GM23338 (cell line): ENCODE results near the gene TMEM147.

Experiments
- CREB1 ChIP-seq: fragments of 250-450 bp; sonication (Bioruptor Pico); IDR thresholded peaks from 2 replicates; pipeline ENCODE4 v1.5.0; 2020; ENCODE audit warnings: low read depth, mild to moderate bottlenecking, moderate library complexity
- CTCF ChIP-seq, 2 experiments: fragments of 200-600 bp in 1 of 2; sonication (generic) in 1 of 2; conservative IDR thresholded peaks; 2 replicates each; pipeline versions ENCODE4 v1.5.1 to v1.6.1; 2016 to 2017; ENCODE audit warnings: antibody characterized with exemption in 2 of 2, low read depth in 2 of 2, mild to moderate bottlenecking in 2 of 2, moderate library complexity in 1 of 2
- EZH2 ChIP-seq: fragments of 200-600 bp; sonication (generic); IDR thresholded peaks from one replicate; pipeline ENCODE4 v1.8.0; 2017; ENCODE audit warnings: antibody characterized with exemption, mild to moderate bottlenecking, low read depth; ENCODE audit not compliant: unreplicated experiment
- EZH2phosphoT487 ChIP-seq: fragments of 200-600 bp; sonication (generic); IDR thresholded peaks from one replicate; pipeline ENCODE4 v1.8.1; 2018; ENCODE audit warnings: antibody characterized with exemption; ENCODE audit not compliant: unreplicated experiment
- JUNB ChIP-seq: IDR thresholded peaks from one replicate; pipeline ENCODE4 v1.6.1; 2016; ENCODE audit warnings: antibody characterized with exemption; ENCODE audit not compliant: unreplicated experiment
- NANOG ChIP-seq: IDR thresholded peaks from 2 replicates; pipeline ENCODE4 v1.6.1; 2016; ENCODE audit warnings: antibody characterized with exemption, borderline replicate concordance
- POLR2AphosphoS5 ChIP-seq: IDR thresholded peaks from 2 replicates; pipeline ENCODE4 v1.6.1; 2016; ENCODE audit warnings: antibody characterized with exemption, low read depth
- REST ChIP-seq: IDR thresholded peaks from one replicate; pipeline ENCODE4 v1.6.1; 2018; ENCODE audit warnings: antibody characterized with exemption; ENCODE audit not compliant: unreplicated experiment
- STAT1 ChIP-seq: IDR thresholded peaks from one replicate; pipeline ENCODE4 v1.6.1; 2016; ENCODE audit warnings: antibody characterized with exemption; ENCODE audit not compliant: unreplicated experiment
- ZNF114 ChIP-seq: fragments of 250-450 bp; sonication (Bioruptor Pico); IDR thresholded peaks from 2 replicates; pipeline ENCODE4 v1.5.0; 2020; ENCODE audit warnings: mild to moderate bottlenecking, moderate library complexity
- ZNF331 ChIP-seq: fragments of 250-450 bp; sonication (Bioruptor Pico); IDR thresholded peaks from 2 replicates; pipeline ENCODE4 v1.5.0; 2020; ENCODE audit warnings: low read depth, mild to moderate bottlenecking, moderate library complexity
- TF ChIP-seq, protein P1 (sequence below): IDR thresholded peaks from 2 replicates; pipeline ENCODE4 v1.6.1; 2016; ENCODE audit warnings: antibody characterized with exemption

GRCh38 chr19:35514282-35514809 lies 31.1 kb upstream of the TMEM147 start:
- TF ChIP-seq CTCF (conservative IDR thresholded peaks at IDR 0.05; ENCODE audit: low read depth in 2 of 2) = no peak
- TF ChIP-seq POLR2AphosphoS5 = no peak
- TF ChIP-seq EZH2 = no peak
- no peak for TF ChIP-seq EZH2phosphoT487
- no peak for TF ChIP-seq REST
- TF ChIP-seq STAT1 = no peak
- no peak for TF ChIP-seq CREB1 (CRISPR knock-in tag)
- no peak for TF ChIP-seq JUNB
- TF ChIP-seq, protein P1, sequence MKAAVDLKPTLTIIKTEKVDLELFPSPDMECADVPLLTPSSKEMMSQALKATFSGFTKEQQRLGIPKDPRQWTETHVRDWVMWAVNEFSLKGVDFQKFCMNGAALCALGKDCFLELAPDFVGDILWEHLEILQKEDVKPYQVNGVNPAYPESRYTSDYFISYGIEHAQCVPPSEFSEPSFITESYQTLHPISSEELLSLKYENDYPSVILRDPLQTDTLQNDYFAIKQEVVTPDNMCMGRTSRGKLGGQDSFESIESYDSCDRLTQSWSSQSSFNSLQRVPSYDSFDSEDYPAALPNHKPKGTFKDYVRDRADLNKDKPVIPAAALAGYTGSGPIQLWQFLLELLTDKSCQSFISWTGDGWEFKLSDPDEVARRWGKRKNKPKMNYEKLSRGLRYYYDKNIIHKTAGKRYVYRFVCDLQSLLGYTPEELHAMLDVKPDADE = no peak
- TF ChIP-seq ZNF114 = no peak
- no peak for TF ChIP-seq ZNF331 (CRISPR knock-in tag)
- TF ChIP-seq NANOG = no peak
